OCI-LY3 (cell line): ENCODE measurements around the gene SHISA7.

Experiments used
- CTCF ChIP-seq: fragments of 200-600, 300-600 bp; sonication (generic); IDR thresholded peaks from 2 replicates; pipeline ENCODE4 v1.5.1; 2014; ENCODE audit warnings: antibody characterized with exemption, low read length, low read depth
- EZH2phosphoT487 ChIP-seq: fragments of 200-600 bp; shearing (Covaris generic); IDR thresholded peaks from 2 replicates; pipeline ENCODE4 v1.6.1; 2018; ENCODE audit warnings: antibody characterized with exemption, mixed run types, low read depth

GRCh38 chr19:55453511-55454260 is 10.6 kb upstream of the SHISA7 start:
- TF ChIP-seq CTCF: no peak
- TF ChIP-seq EZH2phosphoT487: no peak
